ENCODE data around the gene SMYD5.

DNA sequence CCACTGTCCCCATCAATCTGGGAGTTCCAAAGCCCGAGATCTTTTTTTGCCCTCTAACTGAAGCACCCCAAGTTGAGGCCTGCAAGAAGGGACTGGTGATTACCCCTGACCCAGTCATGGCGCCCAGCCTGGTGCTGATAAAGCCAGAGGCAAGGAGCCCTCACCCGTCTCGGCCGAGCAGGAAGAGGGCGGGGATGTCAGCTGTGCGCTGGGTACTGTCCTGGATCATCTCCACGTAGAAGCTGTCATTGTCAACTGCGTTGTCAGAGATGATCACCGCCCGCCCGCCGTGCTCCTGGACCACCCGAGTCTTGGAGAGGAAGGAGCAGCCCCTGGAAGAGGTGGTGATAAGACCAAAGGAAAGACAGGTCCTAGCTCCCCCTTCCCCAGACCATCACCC is 14.6 kb downstream of the SMYD5 start:
- TF ChIP-seq, protein P1, sequence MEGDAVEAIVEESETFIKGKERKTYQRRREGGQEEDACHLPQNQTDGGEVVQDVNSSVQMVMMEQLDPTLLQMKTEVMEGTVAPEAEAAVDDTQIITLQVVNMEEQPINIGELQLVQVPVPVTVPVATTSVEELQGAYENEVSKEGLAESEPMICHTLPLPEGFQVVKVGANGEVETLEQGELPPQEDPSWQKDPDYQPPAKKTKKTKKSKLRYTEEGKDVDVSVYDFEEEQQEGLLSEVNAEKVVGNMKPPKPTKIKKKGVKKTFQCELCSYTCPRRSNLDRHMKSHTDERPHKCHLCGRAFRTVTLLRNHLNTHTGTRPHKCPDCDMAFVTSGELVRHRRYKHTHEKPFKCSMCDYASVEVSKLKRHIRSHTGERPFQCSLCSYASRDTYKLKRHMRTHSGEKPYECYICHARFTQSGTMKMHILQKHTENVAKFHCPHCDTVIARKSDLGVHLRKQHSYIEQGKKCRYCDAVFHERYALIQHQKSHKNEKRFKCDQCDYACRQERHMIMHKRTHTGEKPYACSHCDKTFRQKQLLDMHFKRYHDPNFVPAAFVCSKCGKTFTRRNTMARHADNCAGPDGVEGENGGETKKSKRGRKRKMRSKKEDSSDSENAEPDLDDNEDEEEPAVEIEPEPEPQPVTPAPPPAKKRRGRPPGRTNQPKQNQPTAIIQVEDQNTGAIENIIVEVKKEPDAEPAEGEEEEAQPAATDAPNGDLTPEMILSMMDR (IDR thresholded peaks at IDR 0.05; ENCODE audit: insufficient read depth, low read depth, low read length), result no peak
- TF ChIP-seq EZH2 (IDR thresholded peaks at IDR 0.05; ENCODE audit: insufficient read depth, low read length), result no peak

Data from astrocyte (in vitro differentiated cells and primary cell).